ENCODE data around the gene CT45A6. TPM values are rescaled to one million over a fixed set of nuclear protein-coding genes. Genes with fewer than 3 reads are reported as not detected.
"Not testable (repeated sequence)": the region's sequence is repeated elsewhere in the genome, so short reads cannot be mapped to it uniquely, and the experiment has no call there.

Gene CT45A6
- not detected for polyA plus RNA-seq (2012; ENCODE audit: insufficient read length, low read depth)

- not testable (repeated sequence) for TF ChIP-seq SIN3A (IDR thresholded peaks at IDR 0.05; ENCODE audit: borderline replicate concordance, insufficient read depth, low read length); FOXP2 (optimal IDR thresholded peaks at IDR 0.05; ENCODE audit: borderline replicate concordance, extremely low read depth, extremely low read length, insufficient read depth); TAF1 (IDR thresholded peaks at IDR 0.05; ENCODE audit: borderline replicate concordance, insufficient read depth, low read length)
Observed at GRCh38 chrX:135802687-135803086, at the start of gene CT45A6. TSS of gene CT45A6 (minus strand) at chrX:135802787. CDS start at chrX:135798993, 3,794 bp downstream.

- not testable (repeated sequence) for TF ChIP-seq TAF1 (IDR thresholded peaks at IDR 0.05; ENCODE audit: borderline replicate concordance, insufficient read depth, low read length); FOXP2 (optimal IDR thresholded peaks at IDR 0.05; ENCODE audit: borderline replicate concordance, extremely low read depth, extremely low read length, insufficient read depth); REST (IDR thresholded peaks at IDR 0.05; ENCODE audit: insufficient read depth in 1 of 2, low read depth in 2 of 2, low read length in 2 of 2)
Observed at GRCh38 chrX:135837180-135837579, 34.6 kb upstream of the CT45A6 start, which contains the start of gene CT45A7. TSS of gene CT45A7 (minus strand) at chrX:135837280. CDS start at chrX:135833533, 3,747 bp downstream.

GRCh38 chrX:135819912-135820311 lies 17.3 kb upstream of the CT45A6 start, which contains the start of gene CT45A2:
TSS of gene CT45A2 (minus strand) at chrX:135820012. CDS start at chrX:135816265, 3,747 bp downstream.
- not testable (repeated sequence) for TF ChIP-seq POLR2AphosphoS5 (IDR thresholded peaks at IDR 0.05; ENCODE audit: low read depth, low read length); TAF1 (IDR thresholded peaks at IDR 0.05; ENCODE audit: borderline replicate concordance, insufficient read depth, low read length); FOXP2 (optimal IDR thresholded peaks at IDR 0.05; ENCODE audit: borderline replicate concordance, extremely low read depth, extremely low read length, insufficient read depth)

GRCh38 chrX:135785403-135785802 lies 17.2 kb downstream of the CT45A6 start, which contains the start of gene CT45A5:
TSS of gene CT45A5 (minus strand) at chrX:135785503. CDS start at chrX:135781729, 3,774 bp downstream.
- not testable (repeated sequence) for TF ChIP-seq REST (IDR thresholded peaks at IDR 0.05; ENCODE audit: insufficient read depth in 1 of 2, low read depth in 2 of 2, low read length in 2 of 2); SIN3A (IDR thresholded peaks at IDR 0.05; ENCODE audit: borderline replicate concordance, insufficient read depth, low read length); TAF1 (IDR thresholded peaks at IDR 0.05; ENCODE audit: borderline replicate concordance, insufficient read depth, low read length)

GRCh38 chrX:135768091-135768490 lies 34.5 kb downstream of the CT45A6 start, which contains the start of gene CT45A3:
TSS of gene CT45A3 (minus strand) at chrX:135768191. CDS start at chrX:135764444, 3,747 bp downstream.
- not testable (repeated sequence) for TF ChIP-seq TAF1 (IDR thresholded peaks at IDR 0.05; ENCODE audit: borderline replicate concordance, insufficient read depth, low read length); POLR2AphosphoS5 (IDR thresholded peaks at IDR 0.05; ENCODE audit: low read depth, low read length); SIN3A (IDR thresholded peaks at IDR 0.05; ENCODE audit: borderline replicate concordance, insufficient read depth, low read length)
